Stimulated activated naive CD8-positive, alpha-beta T cell treated with anti-CD3 and anti-CD28 coated beads, Interleukin-15, amount 100 ng/mL, for 72 hours (primary cell): ENCODE measurements around the gene EGF.

Experiments
- ATAC-seq: fragments of 150-1000 bp; cut with Tn5 transposase; 2 replicates; pipeline ENCODE4 v1.10.0; 2021; ENCODE audit warnings: mild to moderate bottlenecking, moderate library complexity
- DNase-seq, 2 donors: peaks; one replicate each; pipeline ENCODE4 v3.0.0; 2021 to 2022
- H3K27ac Mint-ChIP-seq, 2 donors: one replicate each; pipeline ENCODE4 v1.8.0; 2022; ENCODE audit warnings: mild to moderate bottlenecking in 2 of 2, mixed read lengths in 2 of 2, moderate library complexity in 2 of 2
- H3K27me3 Mint-ChIP-seq: one replicate; pipeline ENCODE4 v1.8.0; 2022; ENCODE audit warnings: mixed read lengths
- H3K4me1 Mint-ChIP-seq: one replicate; pipeline ENCODE4 v1.8.0; 2022; ENCODE audit warnings: mild to moderate bottlenecking, mixed read lengths
- H3K4me3 Mint-ChIP-seq, 2 donors: one replicate each; pipeline ENCODE4 v1.8.0; 2022; ENCODE audit warnings: mild to moderate bottlenecking in 2 of 2, mixed read lengths in 2 of 2, moderate library complexity in 1 of 2
- H3K9me3 Mint-ChIP-seq, 2 donors: one replicate each; pipeline ENCODE4 v1.8.0; 2022; ENCODE audit warnings: mixed read lengths in 2 of 2

The EGF gene

DNA sequence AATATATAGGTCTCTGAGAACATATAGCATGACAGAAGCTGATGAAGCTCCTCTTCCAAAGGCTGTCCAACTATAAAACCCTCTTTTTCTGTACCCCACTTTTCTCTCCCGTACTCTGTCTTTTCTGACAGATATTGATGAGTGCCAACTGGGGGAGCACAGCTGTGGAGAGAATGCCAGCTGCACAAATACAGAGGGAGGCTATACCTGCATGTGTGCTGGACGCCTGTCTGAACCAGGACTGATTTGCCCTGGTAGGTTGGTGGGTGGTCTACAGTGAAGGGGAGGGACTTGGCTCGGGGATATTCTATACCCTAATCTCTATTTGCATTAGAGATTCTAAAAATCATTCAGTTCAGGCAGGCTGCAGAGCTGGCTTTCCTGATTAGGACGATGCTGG, 80.4 kb downstream of the EGF start:
- H3K27me3 Mint-ChIP-seq = peaks cover 18% of the 10 kb centered on the region
- H3K9me3 Mint-ChIP-seq = no peaks in the 10 kb centered on the region
- ATAC-seq = no peak
- no peak overlapping the region for H3K27ac Mint-ChIP-seq
- DNase-seq = no peak
- peaks cover 10% of the 10 kb centered on the region for H3K4me1 Mint-ChIP-seq
- H3K4me3 Mint-ChIP-seq = no peak overlapping the region

DNA sequence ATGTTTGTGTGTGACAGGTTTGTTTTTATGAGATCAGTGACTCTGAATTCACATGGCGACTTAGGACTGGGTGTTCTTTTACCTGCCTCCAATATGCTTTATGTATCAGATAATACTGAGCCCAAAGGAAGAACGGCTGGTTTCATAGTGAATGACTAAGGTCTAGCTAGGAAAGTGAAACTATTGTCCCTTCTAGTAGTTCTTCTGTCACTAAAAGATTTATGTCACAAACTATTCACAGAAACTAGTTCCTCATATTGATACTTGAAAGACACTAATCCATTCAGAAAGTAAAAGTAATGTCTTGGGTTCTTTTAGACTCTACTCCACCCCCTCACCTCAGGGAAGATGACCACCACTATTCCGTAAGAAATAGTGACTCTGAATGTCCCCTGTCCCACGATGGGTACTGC, 81.7 kb downstream of the EGF start:
- ATAC-seq (peak; percentile 89), DNase-seq (no peak)
- Mint-ChIP-seq H3K4me3 (no peak overlapping the region), H3K4me1 (peaks cover 10% of the 10 kb centered on the region), H3K27ac (no peak overlapping the region), H3K27me3 (peaks cover 18% of the 10 kb centered on the region), H3K9me3 (no peaks in the 10 kb centered on the region)

DNA sequence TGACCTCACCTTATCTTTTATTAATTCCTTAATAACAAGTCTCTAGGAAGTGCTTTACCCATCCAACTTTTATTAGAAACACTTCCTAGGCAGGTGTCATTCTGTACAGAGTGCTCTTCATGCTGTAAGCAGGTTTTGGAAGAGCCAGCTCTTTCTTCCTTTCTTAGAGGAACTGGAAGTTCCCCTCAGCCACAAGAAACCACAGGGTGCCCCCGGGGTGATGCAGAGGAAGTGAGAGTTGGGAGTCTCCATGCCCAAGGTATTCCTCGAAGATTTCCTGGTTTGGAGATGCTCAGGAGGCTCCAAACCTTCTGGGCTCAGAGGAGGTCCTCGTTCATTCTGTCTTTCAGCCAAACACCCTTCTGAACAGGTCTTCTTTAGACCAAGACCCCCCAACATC, 83.8 kb downstream of the EGF start:
- no peaks in the 10 kb centered on the region for H3K4me1 Mint-ChIP-seq
- peaks cover 18% of the 10 kb centered on the region for H3K27me3 Mint-ChIP-seq
- ATAC-seq = no peak
- DNase-seq = no peak
- no peak overlapping the region for H3K27ac Mint-ChIP-seq
- H3K9me3 Mint-ChIP-seq = no peaks in the 10 kb centered on the region
- no peak overlapping the region for H3K4me3 Mint-ChIP-seq

DNA sequence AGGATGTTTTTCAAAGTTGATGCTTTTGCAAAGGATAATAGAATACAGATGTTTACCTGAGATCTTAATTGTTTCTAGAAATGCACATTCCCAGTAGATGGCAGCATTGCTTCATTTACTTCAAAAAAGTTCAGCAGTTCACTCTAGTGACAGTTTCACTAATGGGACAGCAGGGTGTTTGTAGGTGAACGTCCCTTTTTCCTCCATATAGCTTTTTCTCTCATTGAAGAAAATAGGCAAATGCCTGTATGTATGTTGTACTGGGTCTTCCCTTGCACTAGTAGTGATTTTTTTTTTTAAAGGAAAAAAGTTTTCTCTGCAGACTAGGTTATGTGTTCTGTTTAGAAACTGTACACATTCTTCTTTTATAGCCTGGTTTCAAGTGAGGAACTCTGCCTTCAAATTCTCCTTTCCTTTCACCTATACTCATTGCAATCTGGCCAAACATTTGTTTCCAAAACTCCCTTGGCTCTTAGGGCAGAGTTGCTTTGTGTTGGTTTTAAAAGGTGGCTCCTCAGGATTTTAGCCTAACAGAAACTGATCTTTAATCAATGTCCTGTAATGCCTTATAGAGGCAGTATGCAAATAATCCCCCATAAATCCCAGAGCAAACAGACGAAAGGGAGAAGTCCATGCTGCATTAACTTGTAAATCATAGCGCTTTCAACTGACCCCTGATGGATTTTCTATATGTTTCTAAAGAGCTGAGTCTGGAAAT, 86.3 kb downstream of the EGF start:
- Mint-ChIP-seq H3K27me3 (peaks cover 18% of the 10 kb centered on the region), H3K4me3 (no peak overlapping the region), H3K27ac (no peak overlapping the region), H3K9me3 (no peaks in the 10 kb centered on the region), H3K4me1 (no peaks in the 10 kb centered on the region)
- peak; percentile 55 for ATAC-seq
- peak in 1 of 2 donors; percentile 28 for DNase-seq

DNA sequence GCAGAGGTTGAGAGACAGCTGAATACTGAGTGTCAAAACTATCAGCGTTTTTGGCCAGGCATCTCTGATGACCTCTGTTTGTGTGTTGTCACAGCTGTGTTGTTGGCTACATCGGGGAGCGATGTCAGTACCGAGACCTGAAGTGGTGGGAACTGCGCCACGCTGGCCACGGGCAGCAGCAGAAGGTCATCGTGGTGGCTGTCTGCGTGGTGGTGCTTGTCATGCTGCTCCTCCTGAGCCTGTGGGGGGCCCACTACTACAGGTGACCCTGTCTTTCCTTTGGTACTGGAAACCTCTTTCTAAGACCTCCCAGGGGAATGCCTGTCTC, 86.9 kb downstream of the EGF start:
- ATAC-seq (no peak), DNase-seq (no peak)
- no peaks in the 10 kb centered on the region for H3K4me1 Mint-ChIP-seq
- H3K4me3 Mint-ChIP-seq = no peak overlapping the region
- no peak overlapping the region for H3K27ac Mint-ChIP-seq
- H3K9me3 Mint-ChIP-seq = no peaks in the 10 kb centered on the region
- peaks cover 18% of the 10 kb centered on the region for H3K27me3 Mint-ChIP-seq

DNA sequence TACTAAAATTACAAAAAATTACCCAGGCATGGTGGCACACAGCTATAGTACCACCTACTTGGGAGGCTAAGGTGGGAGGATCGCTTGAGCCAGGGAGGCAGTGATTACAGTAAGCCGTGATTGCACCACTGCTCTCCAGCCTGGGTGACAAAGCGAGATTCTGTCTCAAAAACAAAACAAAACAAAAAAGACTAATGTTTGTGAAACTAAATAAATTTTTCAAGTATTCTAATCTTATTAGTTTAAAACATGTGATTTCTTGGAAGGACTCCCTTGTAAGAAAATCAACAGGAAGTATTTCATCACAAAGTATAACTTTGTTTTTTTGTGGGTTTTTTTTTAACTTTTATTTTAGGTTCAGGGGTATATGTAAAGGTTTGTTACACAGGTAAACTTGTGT, 89.6 kb downstream of the EGF start:
- DNase-seq = no peak
- peak overlapping the region in 1 of 2 donors; percentile 2 for H3K27ac Mint-ChIP-seq
- H3K4me1 Mint-ChIP-seq = peaks cover 6% of the 10 kb centered on the region
- H3K9me3 Mint-ChIP-seq = no peaks in the 10 kb centered on the region
- H3K4me3 Mint-ChIP-seq = no peak overlapping the region
- no peaks in the 10 kb centered on the region for H3K27me3 Mint-ChIP-seq
- no peak for ATAC-seq

DNA sequence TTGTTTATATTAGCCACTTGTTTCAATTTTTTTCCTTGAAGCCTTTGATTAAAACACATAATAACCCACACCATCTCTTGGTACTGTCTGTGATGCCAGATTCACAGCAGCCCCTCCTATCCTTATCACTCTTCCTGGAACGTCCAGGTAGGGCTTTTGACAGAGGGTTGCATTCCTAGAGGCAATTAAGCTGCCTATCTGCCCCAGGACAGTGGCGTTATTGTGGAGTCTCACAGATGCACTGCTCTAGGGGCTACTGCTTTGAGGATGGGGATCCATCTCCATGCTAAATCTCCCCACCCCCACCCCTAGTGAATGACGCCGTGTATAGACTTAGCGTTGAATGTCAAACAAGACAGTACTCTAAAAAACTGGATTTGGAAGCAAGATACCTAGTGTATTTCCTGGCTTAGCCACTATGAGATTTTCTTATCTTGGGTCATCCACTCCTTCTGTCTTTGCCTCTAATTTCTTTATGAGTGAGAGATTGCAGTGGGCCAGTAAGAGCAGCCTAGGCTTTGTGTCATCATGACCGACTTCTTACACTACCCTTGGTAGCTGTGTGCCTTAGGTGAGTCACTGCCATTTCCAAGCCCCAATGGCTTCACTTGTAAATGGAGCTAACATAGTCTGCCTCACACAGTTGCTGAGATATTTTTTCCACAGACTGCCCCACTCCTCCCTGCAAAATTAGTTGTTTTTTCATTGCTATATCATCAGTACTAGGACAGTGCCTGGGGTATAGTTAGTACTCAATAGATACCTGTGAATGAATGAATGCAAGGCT, 90.9 kb downstream of the EGF start:
- H3K27ac Mint-ChIP-seq = no peak overlapping the region
- no peak overlapping the region for H3K4me3 Mint-ChIP-seq
- H3K9me3 Mint-ChIP-seq = no peaks in the 10 kb centered on the region
- no peaks in the 10 kb centered on the region for H3K27me3 Mint-ChIP-seq
- no peak for DNase-seq
- peak; percentile 47 for ATAC-seq
- peaks cover 6% of the 10 kb centered on the region for H3K4me1 Mint-ChIP-seq

DNA sequence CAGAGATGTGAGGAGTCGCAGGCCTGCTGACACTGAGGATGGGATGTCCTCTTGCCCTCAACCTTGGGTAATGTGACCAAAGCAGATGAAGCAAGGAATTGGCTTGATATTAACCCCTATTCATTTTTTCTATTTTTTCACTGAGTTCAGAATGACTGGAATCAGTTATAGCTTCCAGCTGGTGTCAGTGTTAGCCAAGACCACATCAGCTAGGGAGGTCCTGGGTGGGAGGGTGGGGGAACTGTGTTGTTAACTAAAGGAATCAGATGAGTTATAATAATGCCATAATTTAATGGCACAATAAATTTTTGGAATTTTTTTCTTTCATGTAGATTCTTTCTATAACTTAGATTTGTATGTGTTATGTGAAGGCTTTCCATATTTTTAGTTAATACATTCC, 91.9 kb downstream of the EGF start:
- DNase-seq (no peak), ATAC-seq (no peak)
- Mint-ChIP-seq H3K27ac (no peak overlapping the region), H3K4me3 (no peak overlapping the region), H3K9me3 (no peaks in the 10 kb centered on the region), H3K4me1 (peaks cover 6% of the 10 kb centered on the region), H3K27me3 (no peaks in the 10 kb centered on the region)

DNA sequence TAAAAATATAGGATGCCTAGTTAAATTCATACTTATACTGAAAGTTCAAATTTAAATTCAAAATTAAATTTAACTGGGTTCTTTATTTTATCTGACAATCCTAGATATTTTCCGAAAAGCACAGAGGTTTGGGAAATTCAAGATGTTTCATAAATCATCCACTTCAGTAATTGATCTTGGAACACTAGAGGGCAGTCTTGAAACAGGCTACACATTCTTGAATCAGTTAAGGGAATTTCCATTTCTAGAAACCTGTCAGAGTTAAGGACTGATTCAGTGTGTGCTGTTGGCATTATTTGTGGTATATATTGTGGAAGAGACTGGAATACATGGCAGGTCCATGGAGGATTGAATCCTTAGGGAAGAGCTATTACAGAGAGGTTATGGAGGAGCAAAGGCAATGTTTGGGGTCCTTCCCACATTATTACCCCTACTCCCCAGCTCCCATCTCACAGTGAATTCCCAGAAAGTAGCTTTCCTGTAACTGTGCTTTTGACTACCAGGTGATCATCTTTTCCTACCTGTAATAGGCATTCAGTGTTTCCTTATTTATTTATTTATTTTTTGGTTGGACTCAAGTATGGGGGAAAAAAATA, 92.9 kb downstream of the EGF start:
- H3K27me3 Mint-ChIP-seq = no peaks in the 10 kb centered on the region
- H3K9me3 Mint-ChIP-seq = no peaks in the 10 kb centered on the region
- peaks cover 6% of the 10 kb centered on the region for H3K4me1 Mint-ChIP-seq
- H3K4me3 Mint-ChIP-seq = no peak overlapping the region
- H3K27ac Mint-ChIP-seq = no peak overlapping the region
- ATAC-seq = peak; percentile 70
- no peak for DNase-seq

DNA sequence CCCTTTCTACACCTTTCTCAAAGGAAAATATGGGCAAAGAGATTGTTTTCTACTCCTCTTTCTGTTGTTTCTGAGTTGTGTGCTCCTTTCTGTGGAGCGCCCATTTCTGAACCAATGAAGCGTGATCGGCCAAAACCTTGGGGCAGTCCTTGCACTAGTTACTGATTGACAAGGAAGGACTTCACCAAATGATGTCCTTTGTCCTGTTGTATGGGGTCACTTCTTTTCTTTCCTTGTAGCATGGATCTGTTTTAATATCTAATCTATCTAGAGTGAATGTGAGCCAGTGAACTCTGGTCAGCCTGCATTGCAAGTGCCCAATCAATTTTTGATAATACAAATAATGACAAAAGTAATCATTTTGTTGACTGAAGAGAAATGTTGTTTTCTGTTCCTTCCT, 94.5 kb downstream of the EGF start:
- no peak for ATAC-seq
- Mint-ChIP-seq H3K27ac (no peak overlapping the region), H3K4me1 (peaks cover 6% of the 10 kb centered on the region), H3K27me3 (no peaks in the 10 kb centered on the region), H3K4me3 (no peak overlapping the region), H3K9me3 (no peaks in the 10 kb centered on the region)
- DNase-seq = no peak

DNA sequence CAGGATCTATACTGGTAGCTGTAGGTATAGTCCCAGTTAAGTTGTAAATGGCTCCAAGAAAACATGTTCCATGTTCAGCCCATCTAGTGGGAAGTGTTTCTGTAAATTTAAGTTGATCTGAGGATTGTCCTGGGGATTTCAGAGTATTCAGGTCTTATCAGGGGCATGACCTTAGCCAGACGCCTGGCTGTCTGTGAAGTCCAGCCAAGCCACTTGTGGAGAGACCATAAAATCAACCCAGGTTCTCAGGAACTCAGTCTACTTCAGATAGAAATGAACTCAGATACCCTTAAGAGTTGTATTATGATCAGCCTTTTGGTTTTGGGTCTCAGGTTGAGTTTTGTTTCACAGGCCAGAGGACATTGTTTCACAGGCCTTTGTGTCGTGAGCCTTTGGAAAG, 95.9 kb downstream of the EGF start:
- Mint-ChIP-seq H3K4me1 (peaks cover 6% of the 10 kb centered on the region), H3K9me3 (no peaks in the 10 kb centered on the region), H3K4me3 (no peak overlapping the region), H3K27me3 (no peaks in the 10 kb centered on the region), H3K27ac (no peak overlapping the region)
- no peak for ATAC-seq
- DNase-seq = no peak

DNA sequence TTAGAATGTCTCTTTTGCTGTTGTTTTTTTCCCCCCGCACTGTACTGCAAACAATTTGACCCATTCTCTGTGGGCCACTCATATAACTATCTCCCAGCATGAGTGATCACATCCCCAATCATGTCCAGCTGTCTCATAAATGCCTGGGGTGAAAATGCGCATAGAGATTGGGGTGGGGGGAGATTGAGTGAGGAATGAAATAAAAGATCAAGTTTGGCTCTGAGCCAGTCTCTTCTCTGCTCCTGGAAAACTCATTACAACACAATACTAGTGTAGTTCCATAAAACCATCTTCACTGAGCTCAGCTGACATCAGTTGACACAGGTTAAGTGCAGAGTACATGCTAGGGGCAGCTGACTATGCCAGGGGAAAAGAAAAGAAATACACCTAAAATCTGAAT, 96.9 kb downstream of the EGF start:
- Mint-ChIP-seq H3K27ac (peak overlapping the region in 1 of 2 donors; percentile 15), H3K27me3 (peaks cover 6% of the 10 kb centered on the region), H3K4me1 (peaks cover 6% of the 10 kb centered on the region), H3K4me3 (no peak overlapping the region), H3K9me3 (no peaks in the 10 kb centered on the region)
- no peak for ATAC-seq
- DNase-seq = no peak

DNA sequence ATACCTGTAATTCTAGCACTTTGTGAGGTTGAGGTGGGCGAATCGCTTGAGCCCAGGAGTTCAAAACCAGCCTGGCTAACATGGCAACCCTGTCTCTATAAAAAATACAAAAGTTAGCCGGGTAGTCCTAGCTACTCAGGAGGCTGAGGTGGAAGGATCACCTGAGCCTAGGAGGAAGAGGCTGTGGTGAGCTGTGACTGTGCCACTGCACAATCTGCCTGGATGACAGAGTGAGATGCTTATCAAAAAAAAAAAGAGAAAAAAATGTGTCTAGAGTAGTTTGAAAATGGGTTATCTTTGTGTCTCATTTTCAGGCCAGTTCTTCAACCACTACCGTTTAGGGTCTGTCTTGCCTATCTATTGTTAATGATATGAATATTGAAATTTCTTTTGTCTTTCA, 98.1 kb downstream of the EGF start:
- Mint-ChIP-seq H3K27ac (no peak overlapping the region), H3K4me3 (no peak overlapping the region), H3K4me1 (peaks cover under 1% of the 10 kb centered on the region), H3K27me3 (peaks cover 6% of the 10 kb centered on the region), H3K9me3 (no peaks in the 10 kb centered on the region)
- no peak for DNase-seq
- ATAC-seq = no peak

DNA sequence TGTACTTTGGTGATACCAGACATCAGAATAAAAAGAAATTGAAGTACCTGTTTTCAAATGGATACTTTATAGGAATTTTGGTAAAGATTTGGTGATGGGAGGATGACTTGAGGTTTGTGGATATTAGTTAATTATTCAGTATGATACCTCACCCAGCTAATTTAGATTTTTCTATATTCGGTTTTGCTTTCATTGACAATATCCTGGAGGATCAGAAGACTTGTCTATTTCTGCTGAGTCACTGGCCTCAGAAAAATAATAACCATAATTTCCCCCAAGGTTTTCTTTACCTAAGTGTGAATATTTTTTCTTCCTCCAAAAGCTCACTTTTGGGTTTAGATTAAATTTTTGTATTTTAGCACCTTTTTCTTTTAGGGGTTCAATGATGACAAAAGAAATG, 100.2 kb downstream of the EGF start:
- H3K27ac Mint-ChIP-seq = peak overlapping the region in 1 of 2 donors; percentile 27
- H3K4me3 Mint-ChIP-seq = no peak overlapping the region
- H3K9me3 Mint-ChIP-seq = no peaks in the 10 kb centered on the region
- peaks cover 6% of the 10 kb centered on the region for H3K27me3 Mint-ChIP-seq
- ATAC-seq (no peak), DNase-seq (no peak)
- H3K4me1 Mint-ChIP-seq = no peaks in the 10 kb centered on the region

DNA sequence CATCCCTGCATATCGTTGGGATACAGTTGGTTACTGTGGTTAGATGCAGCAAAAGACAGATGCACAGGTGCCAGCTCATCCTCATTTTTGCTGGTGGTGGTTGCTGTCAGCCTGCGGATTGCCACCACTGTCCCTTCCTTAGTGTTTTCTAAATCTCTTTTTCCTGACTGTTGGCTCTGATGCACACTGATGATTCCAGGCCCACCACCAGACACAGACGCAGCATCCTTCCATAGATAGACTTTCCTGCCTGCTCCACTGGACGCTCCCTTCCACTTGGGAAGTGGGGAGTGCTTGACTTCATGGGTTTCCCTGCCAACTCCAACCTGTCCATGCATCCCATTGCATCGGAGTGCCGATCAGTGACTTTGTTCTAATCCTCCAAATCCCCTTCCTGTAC, 101.5 kb downstream of the EGF start:
- no peak for ATAC-seq
- Mint-ChIP-seq H3K27me3 (peaks cover 6% of the 10 kb centered on the region), H3K4me3 (no peak overlapping the region), H3K4me1 (peaks cover 1% of the 10 kb centered on the region), H3K9me3 (no peaks in the 10 kb centered on the region), H3K27ac (no peak overlapping the region)
- DNase-seq = no peak

DNA sequence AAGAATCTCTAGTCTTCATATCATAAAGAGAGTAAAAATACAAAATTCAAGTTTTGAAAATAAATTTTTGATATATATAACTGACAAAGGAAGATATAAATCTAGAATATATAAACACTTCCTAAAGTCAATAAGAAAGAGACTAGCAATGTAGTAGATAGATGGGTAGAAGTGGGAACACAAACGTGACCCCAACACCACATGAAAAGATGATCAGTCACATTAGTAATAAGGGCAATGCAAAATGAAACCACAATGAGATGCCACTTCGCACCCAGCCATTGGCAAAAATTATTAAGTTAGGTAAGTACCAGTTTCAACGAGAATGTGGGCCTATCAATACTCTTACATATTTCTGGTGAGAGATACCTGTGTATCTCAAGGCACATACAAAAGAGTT, 106.5 kb downstream of the EGF start:
- Mint-ChIP-seq H3K27ac (no peak overlapping the region), H3K4me3 (no peak overlapping the region), H3K4me1 (peaks cover 31% of the 10 kb centered on the region), H3K27me3 (peaks cover 3% of the 10 kb centered on the region), H3K9me3 (no peaks in the 10 kb centered on the region)
- ATAC-seq = peak; percentile 66
- no peak for DNase-seq
